Measurements from ENCODE around the gene TIMM22.

TIMM22 gene

DNA sequence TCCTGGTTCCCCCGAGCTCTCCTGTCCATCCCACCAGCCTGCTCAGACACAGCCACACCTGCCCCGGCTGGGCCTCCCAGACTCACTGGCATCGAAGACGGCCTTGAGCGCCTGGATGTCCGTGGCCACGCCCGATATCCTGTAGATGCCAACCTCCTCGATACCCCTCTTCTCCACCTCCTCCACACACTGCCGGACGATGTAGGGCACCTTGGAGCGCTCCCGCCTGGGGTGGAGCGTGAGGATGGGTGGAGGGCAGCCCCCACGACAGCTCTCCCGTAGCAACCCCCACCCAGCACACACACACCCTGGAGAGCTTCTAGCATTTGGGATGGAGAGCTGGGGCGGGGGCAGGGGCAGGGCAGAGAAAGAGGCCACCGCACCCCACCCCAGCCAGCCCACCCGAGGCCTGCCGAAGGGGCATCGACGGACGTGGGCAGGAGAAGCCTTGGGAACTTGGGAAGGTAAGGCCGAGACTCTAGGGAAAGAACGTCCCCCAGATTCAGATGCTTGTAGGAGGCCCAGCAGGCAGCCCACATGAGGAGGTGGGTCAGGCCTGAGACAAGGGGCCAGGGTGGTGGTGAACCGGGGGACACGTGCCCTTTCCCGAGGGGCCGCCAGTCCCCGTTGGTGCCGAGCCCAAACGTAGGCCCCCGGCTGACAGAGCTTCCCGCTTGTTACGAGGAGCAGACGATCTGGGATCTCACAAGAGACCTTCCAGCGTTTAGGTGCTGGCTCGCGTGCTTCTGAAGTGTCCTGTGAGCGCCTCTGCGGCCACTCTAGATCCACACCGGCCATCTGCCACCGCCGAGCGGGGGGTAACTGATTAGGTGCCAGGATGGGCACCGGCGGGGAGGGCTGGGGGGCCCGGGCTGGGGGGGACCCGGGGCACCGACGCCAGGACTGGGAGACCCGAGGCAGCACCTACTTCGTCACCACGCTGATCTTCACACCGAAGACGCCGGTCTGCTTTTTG lies 15.1 kb downstream of the TIMM22 start:
- DNase-seq (ENCODE audit: low read depth), result no peak
- TF ChIP-seq, protein P1, sequence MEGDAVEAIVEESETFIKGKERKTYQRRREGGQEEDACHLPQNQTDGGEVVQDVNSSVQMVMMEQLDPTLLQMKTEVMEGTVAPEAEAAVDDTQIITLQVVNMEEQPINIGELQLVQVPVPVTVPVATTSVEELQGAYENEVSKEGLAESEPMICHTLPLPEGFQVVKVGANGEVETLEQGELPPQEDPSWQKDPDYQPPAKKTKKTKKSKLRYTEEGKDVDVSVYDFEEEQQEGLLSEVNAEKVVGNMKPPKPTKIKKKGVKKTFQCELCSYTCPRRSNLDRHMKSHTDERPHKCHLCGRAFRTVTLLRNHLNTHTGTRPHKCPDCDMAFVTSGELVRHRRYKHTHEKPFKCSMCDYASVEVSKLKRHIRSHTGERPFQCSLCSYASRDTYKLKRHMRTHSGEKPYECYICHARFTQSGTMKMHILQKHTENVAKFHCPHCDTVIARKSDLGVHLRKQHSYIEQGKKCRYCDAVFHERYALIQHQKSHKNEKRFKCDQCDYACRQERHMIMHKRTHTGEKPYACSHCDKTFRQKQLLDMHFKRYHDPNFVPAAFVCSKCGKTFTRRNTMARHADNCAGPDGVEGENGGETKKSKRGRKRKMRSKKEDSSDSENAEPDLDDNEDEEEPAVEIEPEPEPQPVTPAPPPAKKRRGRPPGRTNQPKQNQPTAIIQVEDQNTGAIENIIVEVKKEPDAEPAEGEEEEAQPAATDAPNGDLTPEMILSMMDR (IDR thresholded peaks at IDR 0.05; ENCODE audit: control insufficient read depth, extremely low read depth, insufficient read depth), result no peak
- H3K4me3 ChIP-seq (ENCODE audit: low read depth, low read length), result no peak overlapping the region

DNA sequence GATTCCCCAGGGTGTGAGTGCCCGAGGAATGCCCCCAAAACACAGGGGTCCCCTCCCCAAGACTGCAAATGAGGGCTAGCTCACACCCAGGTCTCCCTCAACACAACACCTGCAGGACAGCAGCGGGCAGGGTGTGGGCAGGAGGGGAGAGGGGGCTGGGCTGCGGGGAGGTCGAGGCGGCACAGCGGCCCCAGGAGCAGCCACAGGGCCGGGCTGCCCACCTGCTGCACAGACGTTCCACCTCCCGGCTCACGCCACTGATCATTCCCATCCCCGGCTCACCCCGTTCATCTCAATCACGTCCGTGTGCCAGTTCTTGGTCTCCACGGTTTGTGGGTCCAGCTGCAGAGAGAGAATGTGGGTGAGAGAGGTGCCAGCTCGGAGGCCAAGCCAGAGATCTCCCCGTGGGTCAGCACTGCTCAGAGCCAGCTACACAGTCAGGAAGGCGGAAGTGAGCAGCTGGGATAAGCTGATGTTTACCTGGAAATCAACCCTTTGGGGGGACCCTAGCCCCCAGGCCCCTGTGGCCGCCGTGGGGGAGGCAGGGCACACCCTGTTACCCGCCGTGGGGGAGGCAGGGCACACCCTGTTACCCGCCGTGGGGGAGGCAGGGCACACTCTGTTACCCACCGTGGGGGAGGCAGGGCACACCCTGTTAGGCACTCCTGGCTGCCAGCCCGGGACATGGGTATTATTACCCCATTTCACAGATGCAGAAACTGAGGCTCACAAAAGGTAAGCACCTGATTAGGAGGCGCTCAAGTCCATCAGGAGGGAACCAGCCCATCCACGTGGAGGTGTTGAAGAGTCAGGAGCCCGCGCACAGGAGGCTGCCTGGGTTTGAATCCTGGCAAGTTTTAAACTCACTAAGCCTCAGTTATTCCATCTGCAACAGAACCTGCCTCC lies 16.1 kb downstream of the TIMM22 start:
- H3K4me3 ChIP-seq (ENCODE audit: low read depth, low read length), result no peak overlapping the region
- DNase-seq (ENCODE audit: low read depth), result no peak
- TF ChIP-seq, protein P1 (IDR thresholded peaks at IDR 0.05; ENCODE audit: control insufficient read depth, extremely low read depth, insufficient read depth), result no peak

DNA sequence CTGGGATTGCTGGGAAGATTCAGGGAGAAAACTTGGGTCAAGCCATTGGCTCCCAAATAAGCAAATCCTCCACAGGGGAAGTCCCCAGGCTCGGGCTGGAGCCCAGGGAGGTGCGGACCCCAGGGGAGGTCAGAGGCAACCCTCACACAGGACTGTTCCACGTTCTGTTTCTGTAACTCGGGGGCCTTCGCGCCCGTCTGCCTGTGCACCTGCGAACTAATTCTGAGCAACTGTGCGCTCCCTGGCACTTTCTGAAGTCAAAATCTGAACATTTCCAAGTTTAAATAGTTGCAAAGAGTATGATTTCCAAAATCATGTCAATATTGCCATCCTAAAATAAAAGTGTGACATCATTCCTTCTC lies 16.8 kb downstream of the TIMM22 start:
- no peak for DNase-seq (ENCODE audit: low read depth)
- H3K4me3 ChIP-seq (ENCODE audit: low read depth, low read length), result no peak overlapping the region
- TF ChIP-seq, protein P1 (IDR thresholded peaks at IDR 0.05; ENCODE audit: control insufficient read depth, extremely low read depth, insufficient read depth), result no peak

DNA sequence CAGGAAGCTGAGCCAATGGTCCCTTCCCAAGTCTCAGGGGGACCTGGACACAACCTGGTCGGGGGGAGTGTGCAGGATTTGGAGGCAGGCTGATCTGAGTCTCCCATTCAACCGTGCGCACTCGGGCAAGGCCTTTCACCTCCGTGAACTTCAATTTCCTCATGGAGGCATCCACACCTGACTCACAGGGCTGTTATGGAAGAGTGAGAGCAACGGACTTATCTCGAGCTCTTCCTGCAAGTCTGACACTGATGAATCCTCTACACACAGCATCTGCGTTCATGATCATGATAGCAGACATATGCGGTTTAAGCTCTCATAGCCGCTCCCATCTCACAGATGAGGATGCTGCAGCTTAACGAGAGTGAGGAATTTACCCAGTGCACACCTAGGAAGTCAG lies 21.6 kb downstream of the TIMM22 start:
- TF ChIP-seq, protein P1 (IDR thresholded peaks at IDR 0.05; ENCODE audit: control insufficient read depth, extremely low read depth, insufficient read depth), result no peak
- H3K4me3 ChIP-seq (ENCODE audit: low read depth, low read length), result no peak overlapping the region
- DNase-seq (ENCODE audit: low read depth), result no peak

DNA sequence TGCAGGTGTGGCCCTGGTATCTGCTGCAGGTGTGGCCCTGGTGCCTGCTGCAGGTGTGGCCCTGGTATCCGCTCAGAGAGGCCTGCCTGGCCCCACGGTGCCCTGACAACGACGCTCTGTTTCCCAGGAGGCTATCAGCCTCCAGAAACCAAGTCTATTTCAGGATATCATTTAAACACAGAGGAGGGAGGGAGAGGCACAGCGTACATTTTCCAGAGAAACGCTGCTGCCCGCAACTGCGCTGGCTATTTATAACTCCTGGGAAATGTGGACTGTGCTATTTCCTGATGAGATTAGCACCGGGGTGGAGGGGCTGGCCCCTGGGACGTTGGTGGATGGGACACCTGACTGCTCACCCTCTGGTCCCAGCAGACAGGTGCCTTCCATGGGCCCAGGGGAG lies 22.5 kb downstream of the TIMM22 start:
- TF ChIP-seq, protein P1 (IDR thresholded peaks at IDR 0.05; ENCODE audit: control insufficient read depth, extremely low read depth, insufficient read depth), result no peak
- DNase-seq (ENCODE audit: low read depth), result no peak
- H3K4me3 ChIP-seq (ENCODE audit: low read depth, low read length), result no peak overlapping the region

DNA sequence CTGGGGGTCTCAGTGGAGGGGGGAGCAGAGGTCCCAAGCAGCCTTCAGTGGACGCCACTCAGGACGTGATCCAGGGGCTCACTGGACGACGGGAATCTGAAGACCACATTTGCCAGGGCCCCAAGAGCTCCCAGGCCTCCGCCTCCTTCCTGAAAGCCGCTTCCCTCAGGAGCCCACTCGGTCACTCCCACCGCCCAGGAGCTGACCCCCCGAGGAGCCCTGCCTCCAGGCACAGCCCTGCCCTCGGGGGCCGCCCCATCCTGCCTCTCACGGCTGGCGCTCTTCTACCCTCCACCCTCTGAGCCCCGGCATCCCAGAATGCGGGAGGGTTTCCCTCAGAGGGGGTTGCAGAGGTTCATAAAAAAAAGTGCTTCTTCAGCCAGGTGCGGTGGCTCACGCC lies 24.2 kb downstream of the TIMM22 start:
- TF ChIP-seq, protein P1 (IDR thresholded peaks at IDR 0.05; ENCODE audit: control insufficient read depth, extremely low read depth, insufficient read depth), result no peak
- H3K4me3 ChIP-seq (ENCODE audit: low read depth, low read length), result no peak overlapping the region
- DNase-seq (ENCODE audit: low read depth), result no peak
